ENCODE measurements around the gene RIC8A.

GRCh38 chr11:250274-250673 is 42.8 kb downstream of the RIC8A start:
- TF ChIP-seq CTCF (IDR thresholded peaks at IDR 0.05) (no peak), RAD21 (IDR thresholded peaks at IDR 0.05; ENCODE audit: low read length) (no peak), TAF1 (IDR thresholded peaks at IDR 0.05; ENCODE audit: borderline replicate concordance, low read depth, low read length) (no peak), YY1 (IDR thresholded peaks at IDR 0.05; ENCODE audit: low read depth) (no peak), JUND (IDR thresholded peaks at IDR 0.05) (no peak), RFX5 (IDR thresholded peaks at IDR 0.05; ENCODE audit: low read length) (no peak), RCOR1 (IDR thresholded peaks at IDR 0.05; ENCODE audit: low read length) (no peak), POLR2AphosphoS5 (IDR thresholded peaks at IDR 0.05; ENCODE audit: low read depth, low read length) (no peak)
